Subcutaneous adipose tissue (tissue), 4 donors: ENCODE results near the gene NAXD. TPM values are rescaled to one million over a fixed set of nuclear protein-coding genes. Genes with fewer than 3 reads are reported as not detected.

ENCODE experiments used
- CTCF ChIP-seq: fragments of 450-650 bp; IDR thresholded peaks from one replicate; pipeline ENCODE4 v1.5.1; 2016; ENCODE audit warnings: low read depth, mild to moderate bottlenecking, control low read depth, antibody characterized with exemption, moderate library complexity
- total RNA-seq, 4 donors: library from RNA; depleted of rRNA; stranded (reverse); fragments of >200 nt; gene quantifications; one replicate each; pipeline ENCODE4 v1.1.0, GENCODE V29; 2016

The NAXD gene
- total RNA-seq, 4 donors from 2014 or later: 17.0 to 27.1 (median 20.4) TPM

- no peak for TF ChIP-seq CTCF
These were observed 23.8 kb downstream of the NAXD start for GRCh38 chr13:110638814-110639806.

GRCh38 chr13:110639935-110640334 lies 24.6 kb downstream of the NAXD start:
- no peak for TF ChIP-seq CTCF

GRCh38 chr13:110640591-110641029 lies 25.3 kb downstream of the NAXD start:
- TF ChIP-seq CTCF: no peak

GRCh38 chr13:110641055-110642015 lies 26.0 kb downstream of the NAXD start:
- TF ChIP-seq CTCF: no peak

- TF ChIP-seq CTCF: no peak
These were observed 27.1 kb downstream of the NAXD start for GRCh38 chr13:110642291-110642981.

GRCh38 chr13:110643324-110643723 lies 28.0 kb downstream of the NAXD start:
- no peak for TF ChIP-seq CTCF
